ENCODE data around the gene RILP. TPM values are rescaled to one million over a fixed set of nuclear protein-coding genes. Genes with fewer than 3 reads are reported as not detected.
A peak's percentile ranks its signal among the peaks of the same experiment; 100 is the strongest.

RILP gene
- total and polyA plus RNA-seq, 10 of the 15 experiments (the other 5 are each of a cell fraction or from before 2014, with no cell fraction given), result 0.60 to 6.1 (median 3.3) TPM; not detected in 1

- TF ChIP-seq HDAC6 (IDR thresholded peaks at IDR 0.05; ENCODE audit: unreplicated experiment) (no peak), IRF4 (IDR thresholded peaks at IDR 0.05; ENCODE audit: low read depth, low read length) (no peak), ZNF622 (IDR thresholded peaks at IDR 0.05) (no peak)
Observed at GRCh38 chr17:1626333-1626732, 23.3 kb downstream of the RILP start (continued).

GRCh38 chr17:1625581-1625980 is 24.1 kb downstream of the RILP start:
- Histone ChIP-seq H4K20me1 (ENCODE audit: control insufficient read depth, insufficient read depth) (no peaks in the 10 kb centered on the region), H3K79me2 (ENCODE audit: control insufficient read depth, insufficient read depth, low read length) (peaks cover 6% of the 10 kb centered on the region), H2AFZ (ENCODE audit: control insufficient read depth, low read depth, low read length) (peak overlapping the region; percentile 31), H3K4me2 (ENCODE audit: control insufficient read depth, insufficient read depth) (0 out of 2 replicates have a peak overlapping the region, but pooled peaks have one; percentile 12), H3K4me3 (no peak overlapping the region), H3K27me3 (replicated peaks in 1 of 2; ENCODE audit: control insufficient read depth in 2 of 2, insufficient read depth in 2 of 2, low read length in 1 of 2) (no peaks in the 10 kb centered on the region), H3K9me3 (replicated peaks; ENCODE audit: control insufficient read depth, insufficient read depth, low read length) (no peaks in the 10 kb centered on the region), H3K36me3 (ENCODE audit: control insufficient read depth in 2 of 2, insufficient read depth in 2 of 2, low read length in 1 of 2) (no peaks in the 10 kb centered on the region), H3K4me1 (ENCODE audit: control insufficient read depth, insufficient read depth, low read length) (peaks cover 29% of the 10 kb centered on the region), H3K27ac (ENCODE audit: control insufficient read depth, insufficient read depth) (no peak overlapping the region), H3K9ac (ENCODE audit: control insufficient read depth, insufficient read depth, low read length) (no peak overlapping the region)
- SMC1A ChIA-PET (ENCODE audit: uncharacterized antibody, unreplicated experiment), result interaction anchor here (0.9 to 3.5 kb wide), 6 partner anchors 12 to 92 kb away, joined by 3 to 34 read pairs (median 8); no protein-coding TSS in a partner anchor
- CTCF ChIA-PET, result interaction anchor here (0.6 to 9.9 kb wide), 12 partner anchors 10 to 420 kb away, joined by 3 to 380 read pairs (median 4); partner anchors contain the start of genes INPP5K and RILP
- POLR2A ChIA-PET, result interaction anchor here (0.6 to 6.0 kb wide), 8 partner anchors 12 to 260 kb away, joined by 3 to 56 read pairs (median 5); partner anchors contain the start of genes INPP5K and RILP
- in situ Hi-C loops (cut with MboI) (loop anchor here (10.0 kb wide), 1 partner anchor 51 kb away; no protein-coding TSS in a partner anchor), intact Hi-C loops (cut with micrococcal nuclease; ENCODE audit: unreplicated experiment) (loop anchor here (5.0 kb wide), 1 partner anchor 33 kb away; no protein-coding TSS in a partner anchor)
- WGBS (ENCODE audit: insufficient coverage, insufficient replicate concordance, low lambda C conversion rate, missing lambda C conversion rate), result 87% methylated on average over 6 of the region's 6 CpGs
- no TSS peak for BruUV-seq (replicated peaks)
- no peak for ATAC-seq
- no peak for DNase-seq (ENCODE audit: low read depth, low spot score)
- RAD21 ChIA-PET (ENCODE audit: unreplicated experiment), result interaction anchor here (0.6 to 10.0 kb wide), 5 partner anchors 19 to 352 kb away, joined by 3 to 317 read pairs (median 4); no protein-coding TSS in a partner anchor
- FAIRE-seq, result no peak
- TF ChIP-seq CEBPB (IDR thresholded peaks at IDR 0.05; ENCODE audit: borderline replicate concordance in 1 of 2, low read depth in 2 of 2, low read length in 2 of 2), result no peak
- no peak for TF ChIP-seq E2F8 (IDR thresholded peaks at IDR 0.05; ENCODE audit: low read depth, partially characterized antibody)
- no peak for TF ChIP-seq TARDBP (IDR thresholded peaks at IDR 0.05; ENCODE audit: borderline replicate concordance)
- no peak for TF ChIP-seq BMI1 (IDR thresholded peaks at IDR 0.05; ENCODE audit: borderline replicate concordance)
- no peak for TF ChIP-seq WRNIP1 (IDR thresholded peaks at IDR 0.05; ENCODE audit: borderline replicate concordance, low read depth, low read length)
- TF ChIP-seq, protein P1, sequence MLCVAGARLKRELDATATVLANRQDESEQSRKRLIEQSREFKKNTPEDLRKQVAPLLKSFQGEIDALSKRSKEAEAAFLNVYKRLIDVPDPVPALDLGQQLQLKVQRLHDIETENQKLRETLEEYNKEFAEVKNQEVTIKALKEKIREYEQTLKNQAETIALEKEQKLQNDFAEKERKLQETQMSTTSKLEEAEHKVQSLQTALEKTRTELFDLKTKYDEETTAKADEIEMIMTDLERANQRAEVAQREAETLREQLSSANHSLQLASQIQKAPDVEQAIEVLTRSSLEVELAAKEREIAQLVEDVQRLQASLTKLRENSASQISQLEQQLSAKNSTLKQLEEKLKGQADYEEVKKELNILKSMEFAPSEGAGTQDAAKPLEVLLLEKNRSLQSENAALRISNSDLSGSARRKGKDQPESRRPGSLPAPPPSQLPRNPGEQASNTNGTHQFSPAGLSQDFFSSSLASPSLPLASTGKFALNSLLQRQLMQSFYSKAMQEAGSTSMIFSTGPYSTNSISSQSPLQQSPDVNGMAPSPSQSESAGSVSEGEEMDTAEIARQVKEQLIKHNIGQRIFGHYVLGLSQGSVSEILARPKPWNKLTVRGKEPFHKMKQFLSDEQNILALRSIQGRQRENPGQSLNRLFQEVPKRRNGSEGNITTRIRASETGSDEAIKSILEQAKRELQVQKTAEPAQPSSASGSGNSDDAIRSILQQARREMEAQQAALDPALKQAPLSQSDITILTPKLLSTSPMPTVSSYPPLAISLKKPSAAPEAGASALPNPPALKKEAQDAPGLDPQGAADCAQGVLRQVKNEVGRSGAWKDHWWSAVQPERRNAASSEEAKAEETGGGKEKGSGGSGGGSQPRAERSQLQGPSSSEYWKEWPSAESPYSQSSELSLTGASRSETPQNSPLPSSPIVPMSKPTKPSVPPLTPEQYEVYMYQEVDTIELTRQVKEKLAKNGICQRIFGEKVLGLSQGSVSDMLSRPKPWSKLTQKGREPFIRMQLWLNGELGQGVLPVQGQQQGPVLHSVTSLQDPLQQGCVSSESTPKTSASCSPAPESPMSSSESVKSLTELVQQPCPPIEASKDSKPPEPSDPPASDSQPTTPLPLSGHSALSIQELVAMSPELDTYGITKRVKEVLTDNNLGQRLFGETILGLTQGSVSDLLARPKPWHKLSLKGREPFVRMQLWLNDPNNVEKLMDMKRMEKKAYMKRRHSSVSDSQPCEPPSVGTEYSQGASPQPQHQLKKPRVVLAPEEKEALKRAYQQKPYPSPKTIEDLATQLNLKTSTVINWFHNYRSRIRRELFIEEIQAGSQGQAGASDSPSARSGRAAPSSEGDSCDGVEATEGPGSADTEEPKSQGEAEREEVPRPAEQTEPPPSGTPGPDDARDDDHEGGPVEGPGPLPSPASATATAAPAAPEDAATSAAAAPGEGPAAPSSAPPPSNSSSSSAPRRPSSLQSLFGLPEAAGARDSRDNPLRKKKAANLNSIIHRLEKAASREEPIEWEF (IDR thresholded peaks at IDR 0.05; ENCODE audit: insufficient replicate concordance, low read depth, low read length), result no peak
- TF ChIP-seq BCL3 (IDR thresholded peaks at IDR 0.05; ENCODE audit: borderline replicate concordance, insufficient read depth, low read depth, low read length, poor library complexity, severe bottlenecking), result no peak

All from GM12878 (cell line).